Esophagus squamous epithelium (tissue), 5 donors: Measurements from ENCODE around the gene ACOT12. TPM values are rescaled to one million over a fixed set of nuclear protein-coding genes. Genes with fewer than 3 reads are reported as not detected.

Experiments used
- DNase-seq: peaks from one replicate; lab custom pipeline; 2025; lab: John Stamatoyannopoulos, UW
- H3K27ac ChIP-seq, 4 donors: fragments of 200-600 bp; sonication (generic); one replicate each; pipeline ENCODE4 v1.5.1; 2016 to 2019; ENCODE audit warnings: mild to moderate bottlenecking in 1 of 4
- H3K27me3 ChIP-seq, 4 donors: fragments of 200-600 bp; sonication (generic); 1 replicate in 3 of 4; 2 replicates in 1 of 4; pipeline versions ENCODE4 v1.5.1 to v1.6.0; 2017 to 2021; ENCODE audit warnings: antibody characterized with exemption in 1 of 4
- H3K36me3 ChIP-seq, 3 donors: fragments of 200-600 bp; sonication (generic); one replicate each; pipeline ENCODE4 v1.5.1; 2016 to 2019
- H3K4me1 ChIP-seq, 3 donors: fragments of 200-600 bp; sonication (generic); one replicate each; pipeline ENCODE4 v1.5.1; 2017 to 2019
- H3K4me3 ChIP-seq, 4 donors: fragments of 200-600 bp; sonication (generic); 1 replicate in 3 of 4; 2 replicates in 1 of 4; pipeline ENCODE4 v1.5.1; 2016 to 2019; ENCODE audit warnings: mild to moderate bottlenecking in 2 of 4, moderate library complexity in 1 of 4
- H3K9me3 ChIP-seq, 3 donors: fragments of 200-600 bp; sonication (generic); one replicate each; pipeline ENCODE4 v1.5.1; 2016 to 2019
- POLR2A ChIP-seq, 4 donors: fragments of 450-650 bp; IDR thresholded peaks; one replicate each; pipeline ENCODE4 v1.6.1; 2017; ENCODE audit warnings: antibody characterized with exemption in 4 of 4, mild to moderate bottlenecking in 4 of 4, moderate library complexity in 3 of 4
- WGBS, 2 donors: methylation state at CpG; one replicate each; pipeline ENCODE4 v1.1.5; 2018; 5-methylcytosine and 5-hydroxymethylcytosine counted together
- intact Hi-C: fragments of 100-400 bp; cut with DNase I; formaldehyde crosslinking; loops from one replicate; pipeline ENCODE4 v1.15.0; 2022
- total RNA-seq, 4 donors: library from RNA; depleted of rRNA; stranded (reverse); fragments of >200 nt; gene quantifications; one replicate each; pipeline ENCODE4 v1.1.0, GENCODE V29; 2016
- TF ChIP-seq, protein P1 (sequence below), 6 experiments: fragments of 450-650 bp in 4 of 6; fragments of 200-600 bp in 2 of 6; sonication (generic) in 2 of 6; IDR thresholded peaks; one replicate each; pipeline ENCODE4 v1.5.1; 2016 to 2019; ENCODE audit warnings: antibody characterized with exemption in 6 of 6, mild to moderate bottlenecking in 4 of 6, moderate library complexity in 4 of 6
- donor health status: DM: yes; HTN: yes; CAD: no.

The ACOT12 gene
- total RNA-seq, result not detected

DNA sequence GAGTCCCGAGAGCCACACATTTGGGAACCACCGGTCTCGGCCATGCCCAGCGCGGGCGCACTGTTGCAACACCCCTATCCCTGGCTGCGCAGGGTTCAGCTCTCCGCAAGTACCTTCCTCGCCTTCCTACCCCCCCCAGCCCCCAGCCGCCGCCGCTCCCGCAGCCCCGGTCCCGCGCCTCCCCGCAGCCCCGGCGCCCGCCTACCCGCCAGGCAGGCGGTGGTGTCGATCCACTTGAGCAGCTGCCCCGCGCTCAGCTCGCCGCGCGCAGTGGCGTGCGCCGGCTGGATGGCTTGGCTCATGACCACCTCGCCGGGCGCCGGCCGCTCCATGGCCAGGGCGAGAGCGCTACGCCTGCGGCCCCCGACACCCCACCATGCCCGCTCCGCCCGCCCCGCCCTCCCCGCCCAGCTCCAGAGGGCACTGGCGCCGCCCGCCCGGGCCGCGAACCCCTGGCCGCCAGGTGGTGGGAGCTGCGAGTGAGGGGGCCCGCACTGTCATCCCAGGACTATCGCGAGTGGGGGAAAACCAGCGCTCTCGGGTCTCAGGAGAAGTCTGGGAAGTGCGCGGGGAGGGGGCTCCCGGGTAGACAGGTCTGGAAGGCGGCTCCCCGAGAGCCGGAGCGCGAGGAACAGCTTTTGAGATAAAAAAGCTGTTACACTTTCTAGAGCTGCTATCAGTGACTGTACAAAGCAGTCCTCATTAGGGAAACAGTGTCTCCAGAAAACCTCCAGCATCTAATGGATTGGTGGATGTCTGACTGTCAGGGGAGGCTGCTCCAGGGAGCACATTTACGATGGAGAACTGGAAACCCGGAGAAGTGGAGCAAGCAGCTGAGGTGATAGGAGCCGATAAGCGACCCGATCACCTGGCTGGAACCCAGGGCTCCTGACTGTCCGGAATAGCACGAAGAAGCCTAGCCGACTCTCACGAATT lies at the start of gene ACOT12:
ACOT12 (minus strand) TSS at position 352 of the 936 bp plus-strand sequence; CDS start at position 332, 20 bp downstream.
- Histone ChIP-seq H3K36me3 (no peaks in the 10 kb centered on the region), H3K4me3 (peak within 1 kb of the TSS; percentile 31 to 66 (median 42)), H3K9me3 (peaks cover 0 to 4% (median 0%) of the 10 kb centered on the region in 3 donors), H3K27me3 (peaks cover 0 to 63% (median 0%) of the 10 kb centered on the region in 4 donors), H3K4me1 (peaks cover 3 to 15% (median 14%) of the 10 kb centered on the region in 3 donors), H3K27ac (no peak within 1 kb of the TSS)
- no peak for TF ChIP-seq POLR2A (IDR thresholded peaks at IDR 0.05)
- TF ChIP-seq, protein P1, sequence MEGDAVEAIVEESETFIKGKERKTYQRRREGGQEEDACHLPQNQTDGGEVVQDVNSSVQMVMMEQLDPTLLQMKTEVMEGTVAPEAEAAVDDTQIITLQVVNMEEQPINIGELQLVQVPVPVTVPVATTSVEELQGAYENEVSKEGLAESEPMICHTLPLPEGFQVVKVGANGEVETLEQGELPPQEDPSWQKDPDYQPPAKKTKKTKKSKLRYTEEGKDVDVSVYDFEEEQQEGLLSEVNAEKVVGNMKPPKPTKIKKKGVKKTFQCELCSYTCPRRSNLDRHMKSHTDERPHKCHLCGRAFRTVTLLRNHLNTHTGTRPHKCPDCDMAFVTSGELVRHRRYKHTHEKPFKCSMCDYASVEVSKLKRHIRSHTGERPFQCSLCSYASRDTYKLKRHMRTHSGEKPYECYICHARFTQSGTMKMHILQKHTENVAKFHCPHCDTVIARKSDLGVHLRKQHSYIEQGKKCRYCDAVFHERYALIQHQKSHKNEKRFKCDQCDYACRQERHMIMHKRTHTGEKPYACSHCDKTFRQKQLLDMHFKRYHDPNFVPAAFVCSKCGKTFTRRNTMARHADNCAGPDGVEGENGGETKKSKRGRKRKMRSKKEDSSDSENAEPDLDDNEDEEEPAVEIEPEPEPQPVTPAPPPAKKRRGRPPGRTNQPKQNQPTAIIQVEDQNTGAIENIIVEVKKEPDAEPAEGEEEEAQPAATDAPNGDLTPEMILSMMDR (IDR thresholded peaks at IDR 0.05), result no peak
- 24 to 32% methylated on average over 7 to 10 of the region's 77 CpGs for WGBS, 2 donors
- no peak for DNase-seq
- intact Hi-C loops, result no loop called here

DNA sequence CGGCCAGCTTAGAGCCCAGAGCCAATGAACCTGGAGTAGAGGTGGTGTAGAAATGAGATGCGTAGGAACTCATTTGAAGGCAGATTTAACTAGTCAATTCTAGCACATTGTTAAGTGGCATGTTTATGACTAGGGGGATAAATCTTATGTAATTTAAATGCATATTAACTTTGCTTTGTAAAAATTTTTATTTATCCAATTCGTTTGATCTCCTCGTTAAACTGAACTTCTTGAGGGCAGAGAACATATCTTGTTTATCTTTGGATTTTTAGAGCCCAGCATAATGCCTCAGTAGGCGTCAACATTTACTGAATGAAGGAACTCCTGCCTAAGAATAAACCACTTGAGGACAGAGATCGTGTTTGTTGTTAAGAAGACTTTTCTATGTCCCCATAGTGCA lies 41.1 kb upstream of the ACOT12 start:
- H3K27me3 ChIP-seq, result no peaks in the 10 kb centered on the region
- TF ChIP-seq, protein P1 (IDR thresholded peaks at IDR 0.05), result no peak
- TF ChIP-seq POLR2A (IDR thresholded peaks at IDR 0.05), result no peak
- intact Hi-C loops, result no loop called here
- H3K4me1 ChIP-seq, result no peaks in the 10 kb centered on the region
- H3K36me3 ChIP-seq, result peaks cover 0 to 51% (median 0%) of the 10 kb centered on the region in 3 donors
- 75 to 77% methylated on average over 6 of the region's 6 CpGs for WGBS, 2 donors
- H3K4me3 ChIP-seq, result no peak overlapping the region
- DNase-seq, result no peak
- H3K9me3 ChIP-seq, result no peaks in the 10 kb centered on the region
- H3K27ac ChIP-seq, result no peak overlapping the region

DNA sequence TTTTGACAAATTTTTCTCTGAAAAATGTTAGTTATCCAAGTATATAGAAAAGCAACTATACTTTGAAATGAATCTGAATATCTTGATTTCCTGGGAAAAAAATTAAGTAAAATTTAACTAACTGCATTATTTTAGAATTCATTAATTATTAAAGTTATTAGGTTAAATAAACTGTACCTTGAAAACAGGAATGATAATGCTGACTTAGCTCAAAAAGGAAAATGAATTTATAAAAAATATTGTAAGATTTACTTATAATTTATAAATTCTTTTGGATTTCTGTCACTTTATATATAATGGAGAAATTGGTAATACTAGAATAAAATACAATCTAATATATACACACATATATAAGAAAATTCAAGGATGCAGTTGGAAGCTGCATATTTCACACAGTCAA lies 36.1 kb upstream of the ACOT12 start:
- Histone ChIP-seq H3K4me3 (no peak overlapping the region), H3K36me3 (peaks cover 0 to 28% (median 0%) of the 10 kb centered on the region in 3 donors), H3K27me3 (no peaks in the 10 kb centered on the region), H3K4me1 (peaks cover 0 to 18% (median 0%) of the 10 kb centered on the region in 3 donors), H3K9me3 (no peaks in the 10 kb centered on the region), H3K27ac (no peak overlapping the region)
- intact Hi-C loops, result loop anchor here (10.0 kb wide), 2 partner anchors 315 to 735 kb away; no protein-coding TSS in a partner anchor
- TF ChIP-seq, protein P1 (IDR thresholded peaks at IDR 0.05), result no peak
- TF ChIP-seq POLR2A (IDR thresholded peaks at IDR 0.05), result no peak
- DNase-seq, result no peak

DNA sequence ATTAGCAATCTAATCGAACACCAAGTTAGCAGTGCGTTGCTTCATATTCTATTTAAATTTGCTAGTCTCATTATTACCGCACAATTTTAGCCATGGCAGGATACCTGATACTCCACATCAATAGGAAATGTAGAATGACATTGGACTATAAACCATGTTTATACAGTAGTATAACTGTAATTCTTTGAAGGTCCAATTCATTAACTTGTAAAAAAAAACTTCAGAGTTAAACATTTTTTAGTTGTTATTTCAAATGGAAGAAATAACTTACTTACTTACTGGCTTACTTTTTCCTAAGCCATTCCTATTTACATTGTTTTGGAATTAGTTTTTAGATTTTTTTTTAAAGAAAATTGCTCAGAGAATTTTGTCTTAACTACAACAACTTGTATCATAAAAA lies 35.4 kb upstream of the ACOT12 start:
- Histone ChIP-seq H3K4me3 (no peak overlapping the region), H3K4me1 (peaks cover 0 to 22% (median 0%) of the 10 kb centered on the region in 3 donors), H3K9me3 (no peaks in the 10 kb centered on the region), H3K27ac (no peak overlapping the region), H3K36me3 (peaks cover 0 to 22% (median 0%) of the 10 kb centered on the region in 3 donors), H3K27me3 (no peaks in the 10 kb centered on the region)
- no peak for TF ChIP-seq POLR2A (IDR thresholded peaks at IDR 0.05)
- TF ChIP-seq, protein P1 (IDR thresholded peaks at IDR 0.05), result no peak
- intact Hi-C loops, result loop anchor here (10.0 kb wide), 2 partner anchors 315 to 735 kb away; no protein-coding TSS in a partner anchor
- 83 to 90% methylated on average over 3 of the region's 3 CpGs for WGBS, 2 donors
- DNase-seq, result no peak

DNA sequence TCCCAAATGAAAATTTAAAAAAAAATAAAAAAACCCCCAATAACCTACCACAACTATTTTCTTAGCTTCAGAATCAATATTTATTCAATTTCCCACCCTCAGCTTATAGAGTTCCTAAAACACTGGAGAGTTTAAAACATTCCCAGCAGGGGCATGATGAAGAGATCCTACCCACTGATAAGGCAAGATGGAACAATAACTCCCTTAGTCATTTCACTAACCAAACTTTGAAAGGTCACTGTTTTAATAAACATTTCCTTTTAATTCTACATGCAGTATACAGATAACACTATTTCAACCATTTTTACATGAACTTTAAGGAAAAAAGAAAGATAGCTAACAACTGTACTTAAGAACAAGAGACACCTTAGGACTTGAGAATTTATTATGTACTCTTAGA lies 34.9 kb upstream of the ACOT12 start:
- H3K27me3 ChIP-seq, result no peaks in the 10 kb centered on the region
- peaks cover 0 to 22% (median 0%) of the 10 kb centered on the region in 3 donors for H3K4me1 ChIP-seq
- peaks cover 0 to 18% (median 0%) of the 10 kb centered on the region in 3 donors for H3K36me3 ChIP-seq
- no peak for DNase-seq
- H3K27ac ChIP-seq, result no peak overlapping the region
- no peak overlapping the region for H3K4me3 ChIP-seq
- H3K9me3 ChIP-seq, result no peaks in the 10 kb centered on the region
- intact Hi-C loops, result loop anchor here (10.0 kb wide), 2 partner anchors 316 to 736 kb away; no protein-coding TSS in a partner anchor
- TF ChIP-seq POLR2A (IDR thresholded peaks at IDR 0.05), result no peak
- TF ChIP-seq, protein P1 (IDR thresholded peaks at IDR 0.05), result no peak
